Caki2 (cell line): Measurements from ENCODE around the gene HPS1. TPM values are rescaled to one million over a fixed set of nuclear protein-coding genes. Genes with fewer than 3 reads are reported as not detected.

Experiments used
- DNase-seq: peaks from one replicate; pipeline ENCODE4 v3.0.0-alpha.2; 2015; ENCODE audit warnings: low read depth
- in situ Hi-C: cut with HindIII; loops from 2 replicates; pipeline ENCODE4 v1.10.0; 2016; ENCODE audit warnings: low sequenced_read_pairs, low pct_unique_long_range_greater_than_20kb, mixed read lengths
- total RNA-seq: library from RNA; depleted of rRNA; stranded (reverse); fragments of >200 nt; shearing (Covaris generic); gene quantifications from 2 replicates; pipeline ENCODE4 v1.2.3, GENCODE V29; 2014; ENCODE audit warnings: low replicate concordance; rRNA removed

Gene HPS1
- total RNA-seq: 27.0 and 31.1 TPM in 2 replicates

DNA sequence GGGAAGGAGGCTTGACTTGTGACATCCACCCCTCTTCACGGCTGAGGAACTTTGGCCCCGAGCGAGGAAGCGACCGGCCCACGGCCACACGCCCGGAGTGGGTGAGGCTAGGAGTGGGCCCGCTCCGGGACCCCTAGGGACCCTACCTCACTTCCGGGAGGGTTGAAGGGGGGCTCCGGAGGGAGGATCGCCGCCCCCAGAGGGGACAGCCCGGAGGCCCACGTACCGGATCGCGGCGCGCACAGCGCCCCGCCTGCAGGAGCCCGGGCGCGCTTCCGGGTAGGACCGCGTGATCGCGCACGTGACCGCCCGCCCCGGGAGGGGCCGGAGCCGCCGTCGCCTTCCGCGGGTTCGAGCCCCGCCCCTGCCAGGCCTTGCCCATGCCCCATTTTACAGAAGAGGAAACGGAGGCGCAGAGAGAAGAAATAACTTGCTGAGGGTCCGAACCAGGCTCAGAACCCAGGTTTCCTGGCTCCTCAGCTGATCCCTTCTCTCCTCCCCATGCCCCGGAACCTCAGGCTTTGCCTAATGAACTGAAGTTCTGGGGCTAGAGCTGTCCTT is at the start of gene HPS1:
Gene HPS1, minus strand, starts transcription at position 275 of the 561 bp plus-strand sequence. CDS start 3,695 bp downstream, outside the sequence.
- DNase-seq: peak; percentile 62
- in situ Hi-C loops: no loop called here

DNA sequence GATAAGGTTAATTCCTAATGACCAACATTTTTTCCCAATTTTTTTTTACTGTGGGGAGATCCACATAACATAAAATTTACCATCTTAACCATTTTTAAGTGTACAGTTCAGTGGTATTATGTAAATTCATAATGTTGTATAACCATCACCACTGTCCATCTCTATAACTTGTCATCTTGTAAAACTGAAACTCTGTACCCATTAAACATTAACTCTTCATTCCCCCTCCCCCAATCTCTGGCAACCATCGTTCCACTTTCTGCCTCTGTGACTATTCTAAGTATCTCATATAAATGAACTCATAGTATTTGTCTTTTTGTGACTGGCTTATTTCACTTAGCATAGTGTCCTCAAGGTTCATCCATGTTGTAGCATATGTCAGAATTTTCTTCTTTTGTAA is 46.0 kb upstream of the HPS1 start:
- DNase-seq: no peak
- in situ Hi-C loops: no loop called here

DNA sequence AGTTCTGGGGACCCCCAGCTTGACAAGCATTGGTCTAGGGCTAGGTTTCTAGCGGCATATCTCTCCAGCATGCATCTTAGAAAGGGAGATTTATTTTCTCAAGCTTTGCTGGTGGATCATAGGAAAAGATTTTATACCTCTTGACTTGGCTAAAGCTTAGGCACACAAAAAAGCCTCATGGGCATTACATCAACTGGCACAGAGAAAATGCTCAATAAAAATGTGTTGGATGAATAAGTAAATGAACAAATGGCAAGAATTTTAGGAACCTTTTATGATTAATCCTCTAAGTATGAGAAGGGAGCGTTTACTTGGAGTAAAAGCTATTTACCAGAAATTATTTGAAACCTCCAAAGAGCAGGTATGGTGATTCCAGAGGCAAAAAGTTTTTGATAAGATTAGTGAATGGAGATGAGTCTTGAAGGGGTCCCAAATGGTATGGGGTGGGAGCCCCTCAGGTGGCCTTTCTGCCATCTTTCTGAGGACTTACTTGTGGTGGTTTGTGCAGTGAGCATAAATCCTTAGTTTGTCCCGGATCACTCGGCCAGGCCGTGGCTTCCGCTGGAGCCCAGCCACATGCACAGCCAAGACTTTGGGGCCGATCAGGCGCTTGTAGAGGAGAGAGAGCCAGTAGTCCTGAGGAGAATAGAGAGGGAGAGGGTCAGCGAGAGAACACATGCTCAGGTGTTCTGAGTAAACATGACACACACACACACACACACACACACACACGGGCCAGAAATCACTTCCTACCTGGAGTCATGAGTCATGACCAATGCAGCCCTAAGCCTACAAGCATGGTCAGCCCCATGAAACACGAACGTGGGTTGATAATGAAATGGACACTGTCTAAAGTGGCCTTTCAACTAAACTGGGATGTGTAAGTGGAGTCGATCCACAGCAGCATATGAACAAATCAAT is 43.1 kb upstream of the HPS1 start:
- DNase-seq: no peak

DNA sequence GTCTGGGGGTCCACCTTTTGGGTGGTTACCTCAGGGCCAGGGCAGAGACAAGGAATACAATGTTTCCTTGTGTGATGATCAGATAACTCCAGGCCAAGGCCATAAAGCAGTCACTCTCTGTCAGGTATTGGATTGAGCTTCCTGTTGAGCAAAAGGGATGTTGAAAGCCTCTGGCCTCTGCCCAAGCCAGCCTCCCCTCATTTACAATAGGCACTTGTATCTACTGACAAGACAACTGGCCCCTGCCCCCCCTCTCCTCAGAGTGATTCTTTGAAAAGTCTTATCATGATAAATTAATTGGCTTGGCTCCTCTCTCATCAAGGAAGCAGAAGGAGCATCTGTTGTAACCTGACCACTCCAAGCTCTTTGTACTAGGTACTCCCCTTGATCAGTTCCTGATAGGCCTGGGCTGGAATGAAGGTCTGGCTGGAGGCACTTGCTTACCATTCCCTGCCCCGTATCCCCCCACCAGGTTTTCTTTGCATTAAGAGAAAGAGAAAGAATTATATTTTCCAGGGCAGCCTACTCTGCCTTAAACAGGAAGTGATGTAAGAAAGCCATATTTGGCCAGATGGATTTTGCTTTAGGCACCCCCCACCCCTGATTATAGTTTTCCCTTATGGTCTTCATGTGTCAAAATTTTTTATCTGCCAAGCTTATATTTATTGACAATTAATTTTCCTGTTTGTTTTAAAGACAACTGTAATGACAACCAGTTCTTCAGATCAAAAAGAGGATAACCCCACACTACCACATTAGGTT is 42.1 kb upstream of the HPS1 start:
- in situ Hi-C loops: no loop called here
- no peak for DNase-seq

More for the DNA sequence above, 43.1 kb upstream of the HPS1 start:
- in situ Hi-C loops: no loop called here

DNA sequence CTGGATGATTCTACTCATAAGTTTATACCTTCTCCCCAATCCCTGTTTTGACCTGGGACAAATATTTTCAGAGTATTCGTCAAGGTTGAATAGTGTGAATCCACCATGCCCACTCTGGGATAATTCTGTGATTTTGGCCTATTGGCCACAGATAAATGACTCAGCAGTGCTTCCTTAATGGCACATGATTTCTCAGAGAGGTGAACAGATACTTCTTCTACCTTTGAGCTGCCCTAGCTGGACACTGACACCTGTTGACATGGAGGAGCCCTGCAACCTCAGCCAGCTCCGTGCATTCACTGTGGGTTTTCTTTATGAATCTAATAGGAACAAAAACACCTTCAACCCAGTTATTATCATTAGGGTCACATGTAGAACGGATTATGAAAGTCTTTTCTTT is 40.9 kb upstream of the HPS1 start:
- no peak for DNase-seq
- in situ Hi-C loops: no loop called here

DNA sequence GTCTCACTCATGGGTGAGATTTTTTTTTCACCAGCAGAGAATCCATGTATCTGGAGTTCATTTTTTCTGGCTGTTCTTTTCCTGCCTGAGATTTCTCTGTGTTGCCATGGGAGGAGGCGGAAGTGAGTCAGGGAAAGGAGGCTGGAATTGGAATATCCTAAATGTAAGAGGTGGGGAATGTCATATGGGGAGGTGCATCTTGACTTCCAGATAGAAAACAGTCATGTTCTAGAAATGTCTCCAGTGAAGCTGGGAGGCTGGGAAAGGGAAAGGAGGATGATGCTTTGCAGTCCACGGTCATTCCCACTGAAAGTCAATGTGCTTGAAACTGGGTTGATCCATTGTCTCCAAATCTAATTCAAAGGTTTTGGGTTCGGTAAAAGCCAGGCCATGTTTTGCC is 39.7 kb upstream of the HPS1 start:
- no peak for DNase-seq
- in situ Hi-C loops: no loop called here

DNA sequence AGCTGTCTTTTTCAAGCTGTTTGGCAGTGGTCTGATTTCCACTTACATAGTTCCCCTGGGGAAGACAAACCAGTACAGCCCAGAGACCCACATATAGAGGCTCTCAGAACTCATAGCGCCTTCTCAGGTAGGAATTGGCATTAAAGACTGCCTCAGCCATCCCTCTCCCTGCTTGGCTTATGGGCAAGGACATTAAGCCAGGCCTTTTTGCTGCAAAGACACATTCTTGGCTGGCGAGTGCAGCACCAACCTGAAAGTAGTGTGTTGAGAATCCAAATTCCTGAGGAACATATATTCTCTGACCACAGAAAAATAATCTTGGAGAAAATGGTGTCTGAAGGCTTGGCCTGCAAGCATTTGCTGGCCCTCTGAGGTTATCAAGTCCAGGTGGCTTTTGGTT is 39.2 kb upstream of the HPS1 start:
- in situ Hi-C loops: no loop called here
- DNase-seq: no peak

DNA sequence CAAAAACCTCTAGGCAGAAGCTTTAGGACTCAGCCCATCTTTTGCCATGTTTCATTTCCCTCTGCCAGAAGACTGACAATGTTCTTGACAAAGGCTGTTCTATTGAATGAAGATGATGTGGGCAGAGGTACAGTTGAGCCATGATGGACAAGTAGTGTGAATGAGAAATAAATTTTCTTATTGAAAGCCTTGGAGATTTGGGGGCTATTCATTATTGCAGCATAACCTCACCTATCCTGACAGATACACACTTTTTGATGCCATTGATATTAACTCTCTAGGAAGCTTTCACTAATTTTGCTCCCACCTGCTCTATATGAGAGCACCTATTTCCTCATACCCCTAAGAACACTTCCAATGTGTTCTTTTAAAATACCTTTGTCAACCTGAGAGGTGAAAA is 36.9 kb upstream of the HPS1 start:
- DNase-seq: no peak
- in situ Hi-C loops: no loop called here

DNA sequence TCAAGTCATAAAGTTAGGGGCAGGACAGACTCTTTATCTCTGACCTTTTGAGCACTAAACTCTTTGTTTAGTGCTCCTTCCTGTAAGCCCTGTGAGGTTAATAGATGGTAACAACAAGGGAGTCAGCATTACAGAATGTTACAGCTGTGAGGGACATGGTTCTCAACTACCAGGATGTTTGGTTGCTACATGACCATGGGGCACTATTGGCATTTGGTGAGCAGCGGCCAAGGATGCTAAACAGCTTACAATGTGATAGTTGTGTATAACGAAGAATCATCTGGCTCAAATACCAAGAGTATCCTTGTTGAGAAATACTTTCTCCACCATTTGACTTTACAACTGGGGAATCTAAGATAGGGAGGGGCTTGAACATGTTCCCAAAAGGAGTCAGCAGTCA is 35.4 kb upstream of the HPS1 start:
- in situ Hi-C loops: no loop called here

DNA sequence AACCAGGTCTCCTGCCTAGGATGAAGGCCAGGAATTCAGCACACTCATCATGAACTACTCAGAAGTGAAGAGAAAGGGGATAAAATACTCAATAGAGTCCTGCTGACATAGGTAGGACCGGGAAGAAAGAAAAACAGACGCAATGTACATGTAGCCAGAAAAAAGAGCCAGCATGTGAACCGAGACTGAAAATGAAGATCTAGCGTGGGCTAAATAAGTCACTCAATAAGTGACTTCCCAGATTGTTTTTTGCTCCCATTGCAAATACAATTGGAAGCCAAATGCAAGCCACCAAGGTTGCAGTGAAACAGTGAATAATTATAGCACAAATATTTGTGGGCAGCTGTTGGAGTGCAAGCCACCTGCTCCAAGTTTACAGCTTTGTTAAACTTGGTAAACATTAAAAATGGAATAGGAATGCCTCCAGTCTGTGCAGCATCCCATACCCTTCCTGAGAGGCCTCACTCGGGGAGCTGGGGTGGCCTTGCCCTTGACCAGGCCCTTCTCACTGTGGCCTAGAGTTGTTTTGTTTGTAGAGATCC is 34.7 kb upstream of the HPS1 start:
- in situ Hi-C loops: no loop called here
- no peak for DNase-seq

More for the DNA sequence above, 35.4 kb upstream of the HPS1 start:
- DNase-seq: no peak

DNA sequence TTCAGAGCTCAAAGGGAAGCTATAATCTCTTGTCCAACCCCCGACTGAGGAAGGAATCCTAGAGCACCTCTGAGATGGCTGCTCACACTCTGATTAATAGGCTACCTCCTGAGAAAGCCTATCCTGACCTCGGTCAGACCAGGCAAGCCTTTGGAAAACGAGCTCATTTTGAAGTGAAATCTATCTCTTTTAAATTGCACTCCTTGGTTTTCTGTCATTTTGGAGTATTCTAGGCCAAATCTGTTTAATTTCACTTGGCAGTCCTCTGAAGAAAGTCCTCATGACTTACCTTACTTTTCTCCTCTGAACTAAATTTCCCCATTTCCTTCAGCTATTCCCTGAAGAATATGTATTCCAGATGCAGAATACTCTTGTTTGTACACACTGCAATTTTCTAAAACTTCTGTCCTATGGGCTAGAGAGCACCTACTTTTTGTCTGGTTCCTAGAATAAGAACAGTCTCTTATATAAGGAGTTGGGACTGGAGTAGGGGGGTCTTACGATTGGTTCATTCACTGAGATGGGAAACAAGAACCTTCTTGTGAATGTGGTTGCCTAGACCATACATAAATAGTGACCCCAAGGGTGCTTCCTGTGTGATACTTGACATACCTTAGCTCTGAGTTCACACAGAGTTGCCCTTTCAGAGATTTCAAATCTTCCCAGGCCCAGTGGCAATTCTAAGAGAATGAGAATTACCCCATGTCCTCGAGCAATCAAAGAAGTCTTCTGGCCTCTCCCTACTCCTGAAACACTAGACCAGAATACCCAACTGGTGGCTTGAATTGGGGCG is 31.9 kb upstream of the HPS1 start:
- in situ Hi-C loops: no loop called here
- DNase-seq: no peak

DNA sequence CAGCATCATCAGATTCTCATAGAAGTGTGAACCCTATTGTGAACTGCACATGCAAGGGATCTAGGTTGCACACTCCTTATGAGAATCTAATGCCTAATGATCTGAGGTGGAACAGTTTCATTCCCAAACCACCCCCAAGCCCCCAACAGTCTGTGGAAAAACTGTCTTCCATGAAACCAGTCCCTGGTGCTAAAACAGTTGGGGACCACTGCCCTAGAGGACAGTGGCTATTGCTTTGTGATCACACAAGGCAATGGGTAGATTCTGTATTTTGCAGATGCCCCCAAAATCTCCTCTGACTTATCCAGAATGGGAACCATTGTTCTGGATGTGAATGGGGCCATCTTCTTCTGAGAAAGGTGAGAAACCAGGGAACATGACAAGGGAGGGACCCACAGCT is 31.1 kb upstream of the HPS1 start:
- DNase-seq: no peak
- in situ Hi-C loops: no loop called here

DNA sequence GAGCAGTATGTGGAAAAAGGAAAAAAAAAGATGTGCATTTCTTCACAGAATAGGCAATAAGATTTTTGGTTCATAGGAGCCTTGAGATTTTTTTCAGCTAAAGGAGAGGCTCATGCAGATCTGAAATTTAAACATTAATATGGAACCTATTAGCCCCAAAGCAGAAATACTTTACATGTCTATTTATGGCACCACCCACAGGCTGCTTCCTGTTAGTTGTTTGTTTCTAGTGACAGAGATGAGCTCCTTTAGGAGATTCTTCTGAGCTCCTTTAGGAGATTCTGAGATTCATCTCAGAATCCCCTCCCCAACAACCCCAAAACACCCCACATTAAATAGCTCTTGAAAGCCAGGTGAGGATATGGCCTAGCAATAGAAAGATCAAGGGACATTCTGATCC is 27.9 kb upstream of the HPS1 start:
- in situ Hi-C loops: no loop called here
- DNase-seq: no peak

DNA sequence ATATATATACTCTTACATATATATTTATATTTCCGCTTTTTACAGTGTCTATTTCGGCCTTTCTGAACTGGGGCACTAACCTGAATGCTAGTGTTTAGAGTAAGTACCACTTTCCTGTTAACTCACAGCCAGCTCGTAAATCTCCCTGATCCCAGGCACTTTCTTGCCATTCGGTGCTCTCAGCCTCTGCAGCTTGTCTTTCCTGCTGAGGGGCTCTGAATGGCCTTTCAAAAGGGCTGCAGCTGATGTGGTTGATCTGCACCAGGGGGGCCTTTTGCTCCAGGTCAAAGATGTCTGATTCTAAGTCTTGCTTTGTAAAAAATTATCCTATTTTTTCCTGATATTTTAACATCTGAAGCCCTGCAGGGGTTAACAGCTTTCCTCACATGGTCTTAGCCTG is 25.5 kb upstream of the HPS1 start:
- in situ Hi-C loops: no loop called here
- DNase-seq: no peak

DNA sequence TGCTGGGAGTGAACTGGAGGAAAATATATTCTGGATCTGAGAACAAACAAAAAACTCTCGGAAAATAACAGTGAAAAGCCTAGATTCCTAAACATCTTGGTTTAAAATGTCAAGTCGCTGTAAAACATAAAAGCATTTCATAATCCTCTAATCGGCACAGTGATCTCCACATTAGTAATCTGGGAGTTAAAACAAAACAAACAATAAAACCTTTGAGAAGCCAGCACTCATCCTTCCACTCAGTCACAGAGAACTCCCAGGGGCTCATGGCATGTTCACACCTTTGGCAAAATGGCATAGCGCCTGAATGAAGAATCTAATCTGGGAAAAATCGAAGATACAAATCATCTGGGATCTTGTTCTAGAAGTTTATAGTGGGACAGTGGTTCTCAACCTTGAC is 24.1 kb upstream of the HPS1 start:
- in situ Hi-C loops: no loop called here
- no peak for DNase-seq

DNA sequence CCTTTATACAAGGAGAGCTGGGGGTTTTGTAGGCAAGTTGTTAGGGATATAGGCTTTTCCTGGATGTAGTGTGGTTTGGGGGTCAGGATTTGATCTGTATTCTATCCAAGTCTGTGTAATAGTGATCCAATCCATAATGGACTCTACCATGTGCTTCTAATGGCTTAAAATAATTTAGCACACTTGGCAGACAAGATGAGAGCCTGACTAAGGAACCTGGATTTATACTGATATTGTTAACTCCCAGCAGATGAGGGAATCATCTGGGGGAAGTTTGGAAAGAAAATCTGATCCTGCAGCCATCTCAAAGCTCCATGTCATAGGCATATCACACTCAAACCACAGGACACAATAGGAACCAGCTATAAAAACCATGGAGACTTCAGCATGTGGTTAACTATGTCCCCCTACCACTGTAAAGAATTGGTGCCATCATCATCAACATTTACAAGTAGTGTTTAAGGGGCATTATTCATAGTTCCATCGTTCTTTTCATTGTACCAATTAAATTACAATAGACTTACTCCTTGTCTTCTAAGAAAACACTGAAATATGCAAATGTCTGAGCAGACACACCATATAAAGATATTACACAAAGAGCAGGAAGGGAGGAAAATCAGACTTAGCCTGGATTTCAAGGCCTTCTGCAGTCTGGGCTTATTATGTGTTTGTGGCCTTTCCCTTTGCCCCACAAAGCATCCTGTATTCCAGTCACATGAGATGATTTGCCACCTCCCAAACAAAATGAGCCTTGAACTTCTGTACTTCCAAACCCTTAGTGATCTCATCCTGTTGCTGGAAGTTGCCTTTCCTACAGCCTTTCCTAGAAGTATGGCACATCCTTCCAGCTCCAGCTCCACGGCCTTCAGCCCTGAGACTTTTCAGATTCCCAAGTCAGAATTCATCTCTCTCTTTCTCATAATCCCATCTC is 22.5 kb upstream of the HPS1 start:
- in situ Hi-C loops: no loop called here
- no peak for DNase-seq
